Endothelial cell of hepatic sinusoid (primary cell): ENCODE results near the gene PXMP4.

ENCODE experiments used
- in situ Hi-C: cut with HindIII; loops from 2 replicates; pipeline ENCODE4 v1.10.0; 2017; ENCODE audit warnings: low sequenced_read_pairs

PXMP4 gene

DNA sequence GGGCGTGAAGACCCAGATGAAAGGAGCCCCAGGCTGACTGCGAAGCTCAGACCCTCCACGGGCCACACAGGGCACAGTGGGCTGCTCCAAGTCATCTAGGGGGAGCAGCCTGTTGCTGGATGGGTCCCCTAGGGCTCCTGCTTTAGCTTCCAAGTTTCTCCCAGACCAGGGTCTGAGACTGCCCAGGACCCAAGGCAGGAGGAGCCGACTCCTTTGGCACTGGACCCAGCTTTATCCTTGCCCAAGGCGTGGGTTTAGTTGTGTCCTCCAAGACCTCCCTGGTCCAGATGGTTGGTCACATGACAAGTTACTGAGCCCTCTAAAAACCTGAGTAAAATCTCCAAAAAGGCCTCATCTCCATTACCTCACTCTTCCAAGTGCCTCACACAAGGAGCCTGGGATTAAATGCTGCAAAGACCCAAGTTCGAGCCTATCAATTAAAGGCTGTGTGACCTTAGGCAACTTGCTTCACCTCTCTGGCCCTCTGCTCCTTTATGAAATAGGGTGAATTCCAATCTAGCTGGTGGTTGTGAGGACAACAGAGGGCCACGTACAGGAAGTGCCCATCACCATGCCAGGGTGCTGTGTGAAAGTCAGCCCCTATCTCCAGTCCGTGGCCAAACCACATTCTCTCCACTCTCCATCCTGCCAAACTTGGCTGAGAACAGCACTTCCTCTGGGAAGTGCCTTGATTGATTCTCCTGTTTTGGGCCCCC, 48.4 kb downstream of the PXMP4 start:
- in situ Hi-C loops = no loop called here

DNA sequence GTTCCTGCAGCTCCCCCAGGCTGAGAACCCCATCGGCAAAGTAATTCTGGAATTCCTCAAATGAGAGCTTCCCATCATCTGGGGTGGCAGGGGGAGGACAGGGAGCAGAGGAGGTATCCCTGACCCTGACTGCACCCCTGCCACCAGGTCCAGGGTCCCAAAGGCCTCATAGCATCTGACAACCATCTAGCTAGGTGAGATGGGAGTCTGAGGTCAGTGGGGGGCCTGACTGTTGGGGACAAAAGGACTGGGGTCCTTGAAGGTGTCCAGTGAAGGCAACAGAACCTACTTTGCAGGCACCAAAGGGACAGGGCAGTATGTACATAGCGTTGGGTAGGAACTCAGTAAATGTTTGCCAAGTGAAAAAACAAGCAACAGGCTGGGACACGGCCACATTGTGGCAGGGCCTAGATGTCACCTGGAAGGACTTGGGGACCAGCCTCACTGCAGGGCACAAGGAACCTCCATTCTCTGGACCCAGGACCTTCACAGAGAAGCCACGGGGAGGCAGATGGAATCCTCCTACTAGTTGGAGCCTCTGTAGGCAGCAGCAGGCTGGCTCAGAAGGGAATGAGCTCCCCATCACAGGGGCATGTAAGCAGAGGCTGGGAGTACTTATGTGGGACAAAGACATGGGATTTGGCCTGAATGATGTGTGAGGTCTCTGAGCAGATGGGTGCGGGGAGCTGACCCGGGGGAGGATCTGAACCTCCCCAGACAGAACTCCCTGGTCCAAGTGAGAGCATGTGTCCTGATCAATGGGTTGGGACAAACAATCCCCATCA, 49.2 kb downstream of the PXMP4 start:
- in situ Hi-C loops = no loop called here

DNA sequence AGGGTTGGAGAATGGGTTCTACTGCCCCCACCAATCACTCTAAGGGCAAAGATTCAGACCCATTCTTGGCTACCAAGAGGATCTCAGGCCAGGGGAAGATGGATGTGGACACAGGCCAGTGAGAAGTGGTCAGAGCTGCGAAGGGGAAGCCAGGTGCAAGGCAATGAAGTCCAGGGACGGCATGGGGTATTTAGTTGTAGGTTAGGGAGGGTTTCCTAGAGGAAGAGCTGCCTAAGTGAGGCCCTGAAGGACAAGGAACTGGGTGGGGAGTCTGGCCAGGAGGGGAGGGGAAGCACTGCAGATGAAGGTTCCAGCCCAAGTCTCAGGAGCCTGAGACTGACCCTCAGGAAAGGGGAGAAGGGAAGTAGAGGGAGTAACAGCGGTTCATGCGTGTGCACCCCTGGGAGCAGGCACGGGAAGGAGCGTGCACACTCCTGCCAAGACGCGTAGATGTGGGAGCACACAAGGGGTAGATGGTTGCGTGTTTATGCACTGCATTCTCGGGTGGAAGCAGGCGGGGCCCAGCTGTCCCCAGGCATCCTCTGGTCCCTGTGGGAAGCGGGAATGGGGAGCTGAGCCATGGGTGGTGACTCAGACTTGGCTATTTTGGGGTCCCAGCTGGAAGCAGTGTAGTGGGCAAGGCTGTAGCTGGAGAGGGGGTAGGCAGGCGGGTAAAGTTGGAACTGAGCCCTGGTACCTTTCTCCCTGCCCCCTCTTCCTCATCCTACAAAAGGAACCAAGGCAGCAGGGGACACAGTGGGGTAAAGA, 50.1 kb downstream of the PXMP4 start:
- in situ Hi-C loops = no loop called here

DNA sequence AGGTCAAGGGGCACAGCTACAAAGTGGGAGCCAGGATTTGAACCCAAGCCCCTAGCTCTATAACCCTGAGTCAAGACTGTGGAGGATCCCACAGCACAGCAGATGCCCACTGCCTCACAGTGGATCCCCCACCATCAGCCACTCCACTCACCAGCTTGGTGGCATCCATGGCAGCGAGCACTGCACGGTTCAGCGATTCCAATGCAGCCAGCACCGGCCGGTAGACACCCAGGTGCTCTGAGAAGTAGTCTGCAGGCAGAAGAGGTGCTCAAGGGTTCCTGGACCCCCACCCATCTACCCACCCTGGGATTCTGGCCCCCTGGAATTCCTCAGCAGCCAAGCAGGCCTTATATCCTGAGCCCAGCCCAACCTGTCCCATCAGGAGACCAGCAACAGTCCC, 50.9 kb downstream of the PXMP4 start:
- in situ Hi-C loops = no loop called here

DNA sequence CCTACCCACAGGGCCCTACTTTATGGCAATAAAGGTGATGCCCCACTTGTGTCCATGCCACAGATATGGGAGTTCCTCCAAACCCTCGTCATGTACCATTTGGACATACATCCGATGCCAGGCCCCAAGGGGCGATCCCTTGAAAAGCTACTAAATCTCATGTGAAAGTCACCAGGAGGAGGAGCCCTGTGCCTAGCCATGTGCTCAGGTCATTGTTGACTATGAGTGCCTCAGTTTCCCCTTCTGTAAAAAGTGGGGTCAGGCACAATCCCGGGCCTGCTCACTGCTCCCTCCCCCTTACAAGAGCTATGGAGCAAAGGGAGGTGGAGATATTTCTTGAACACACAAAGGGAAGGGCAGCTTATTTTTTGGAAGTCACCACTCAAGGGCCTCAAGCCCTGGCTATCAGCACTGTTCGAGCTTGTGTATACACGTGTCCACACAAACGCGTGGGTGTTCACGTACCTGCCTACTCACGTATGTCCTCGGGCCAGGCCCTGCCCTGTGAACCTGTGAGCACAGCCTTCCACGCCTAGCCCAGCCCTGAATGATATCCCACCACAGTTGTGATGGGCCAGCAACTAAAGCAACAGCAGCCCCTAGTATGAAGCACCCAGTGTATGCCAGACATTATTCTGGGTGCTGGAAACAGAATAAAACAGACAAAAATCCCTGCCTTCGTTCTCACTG, 51.5 kb downstream of the PXMP4 start:
- in situ Hi-C loops = no loop called here

DNA sequence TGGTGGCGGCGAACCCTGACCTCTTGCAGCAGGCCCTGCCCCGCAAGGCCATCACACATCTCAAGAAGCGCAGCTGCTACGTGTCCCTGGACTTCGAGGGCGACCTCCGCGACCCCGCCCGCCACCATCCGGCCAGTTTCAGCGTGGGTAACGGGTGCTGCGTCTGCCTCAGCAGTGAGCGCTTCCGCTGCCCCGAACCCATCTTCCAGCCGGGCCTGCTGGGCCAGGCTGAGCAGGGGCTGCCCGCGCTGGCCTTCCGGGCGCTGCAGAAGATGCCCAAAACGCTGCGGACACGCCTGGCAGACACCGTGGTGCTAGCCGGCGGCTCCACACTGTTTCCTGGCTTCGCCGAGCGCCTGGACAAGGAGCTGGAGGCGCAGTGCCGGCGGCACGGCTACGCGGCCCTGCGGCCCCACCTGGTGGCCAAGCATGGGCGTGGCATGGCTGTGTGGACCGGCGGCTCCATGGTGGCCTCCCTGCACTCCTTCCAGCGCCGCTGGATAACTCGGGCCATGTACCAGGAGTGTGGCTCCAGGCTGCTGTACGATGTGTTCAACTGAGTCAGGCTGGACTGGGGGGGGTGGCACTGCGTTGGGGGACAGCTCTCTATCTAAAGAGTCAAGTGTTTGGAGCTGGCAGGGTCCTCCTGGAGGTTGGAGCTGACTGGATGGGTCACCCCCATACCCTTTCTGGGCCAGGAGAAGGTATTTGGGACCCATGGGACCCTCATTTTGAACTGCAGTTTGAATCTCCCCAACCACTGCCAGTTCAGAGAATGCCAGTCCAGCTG, 52.2 kb downstream of the PXMP4 start:
- in situ Hi-C loops = no loop called here

DNA sequence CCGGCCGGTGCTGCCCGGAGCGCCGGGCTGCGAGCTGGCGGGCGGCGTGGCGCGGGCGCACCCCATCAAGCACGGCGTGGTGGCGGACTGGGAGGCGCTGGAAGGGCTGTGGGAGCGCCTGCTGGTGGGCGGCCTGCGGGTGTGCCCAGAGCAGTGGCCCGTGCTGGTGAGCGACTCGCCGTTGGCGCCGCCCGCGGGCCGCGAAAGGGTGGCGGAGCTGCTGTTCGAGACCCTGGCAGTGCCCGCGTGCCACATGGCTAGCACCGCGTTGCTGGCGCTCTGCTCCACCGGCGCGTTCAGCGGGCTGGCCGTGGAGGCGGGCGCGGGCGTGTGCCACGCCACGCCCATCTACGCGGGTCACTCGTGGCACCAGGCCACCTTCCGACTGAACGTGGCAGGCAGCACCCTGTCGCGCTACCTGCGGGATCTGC, 52.9 kb downstream of the PXMP4 start:
- in situ Hi-C loops = no loop called here

DNA sequence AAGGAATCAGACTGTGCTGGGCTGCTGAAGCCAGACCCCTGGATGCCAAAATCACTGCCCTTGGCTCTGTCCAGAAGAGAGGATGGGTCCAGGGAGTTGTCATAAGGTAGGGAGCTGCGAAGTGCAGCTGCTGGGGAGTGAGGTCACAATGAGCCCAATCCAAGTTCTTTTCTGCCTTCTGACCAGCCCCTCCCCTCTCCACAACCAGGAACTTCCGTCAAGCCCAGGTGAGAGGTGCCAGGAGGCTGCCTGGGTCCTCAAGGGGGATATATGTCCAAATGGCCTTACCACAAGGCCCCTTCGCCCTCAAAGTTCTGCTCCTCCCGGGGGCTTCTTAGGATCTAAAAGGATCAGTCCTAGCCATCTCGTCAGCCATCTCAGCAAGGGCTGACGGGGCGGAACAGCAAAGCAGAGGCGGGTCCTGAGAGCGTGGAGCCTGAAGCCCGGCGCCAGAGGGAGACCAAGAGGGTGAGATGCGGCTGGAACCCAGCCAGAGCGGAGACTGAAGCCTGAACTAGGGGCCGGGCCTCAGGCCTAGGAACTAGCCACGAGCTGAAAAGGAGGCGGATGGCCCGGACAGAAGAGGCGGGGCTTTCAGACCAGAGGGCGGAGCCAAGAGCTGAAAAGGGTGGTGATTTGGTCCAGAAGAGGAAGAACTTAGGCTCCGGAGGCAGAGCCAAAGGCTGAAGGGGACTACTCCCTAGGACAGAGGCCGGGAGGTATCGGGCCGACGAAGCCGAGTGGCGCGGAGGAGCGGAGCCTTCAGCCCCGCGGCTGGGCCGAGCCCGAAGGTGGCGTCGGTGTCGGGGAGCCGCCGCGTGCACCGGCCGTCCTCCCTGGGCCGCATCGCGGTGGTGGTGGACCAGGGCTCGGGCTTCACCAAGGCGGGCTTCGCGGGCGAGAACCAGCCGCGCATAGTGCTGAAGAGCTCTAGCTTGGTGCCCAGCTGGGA, 53.5 kb downstream of the PXMP4 start, which contains the start of gene ACTL10:
Gene ACTL10 (plus strand): TSS at position 651 of the 952 bp plus-strand sequence. CDS start 555 bp downstream, outside the sequence.
- in situ Hi-C loops = no loop called here

DNA sequence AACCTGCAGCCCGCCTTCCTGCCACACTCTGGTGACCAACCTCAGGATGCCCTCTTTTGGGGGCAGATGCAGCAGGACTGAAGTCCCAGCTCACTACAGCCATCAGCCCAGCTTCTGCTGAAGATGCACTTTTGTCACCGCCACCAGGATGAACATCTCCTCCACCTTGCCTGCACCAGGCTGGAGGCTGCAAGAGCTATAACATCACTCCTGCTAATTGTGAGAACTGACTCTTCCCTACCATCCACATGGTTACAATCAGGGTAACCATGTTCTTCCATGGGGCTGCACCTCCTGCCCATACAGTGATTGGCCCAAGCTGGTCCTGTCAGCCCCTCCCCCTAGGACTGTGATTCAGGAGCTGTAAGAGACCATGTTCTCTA, 55.4 kb downstream of the PXMP4 start:
- in situ Hi-C loops = no loop called here

DNA sequence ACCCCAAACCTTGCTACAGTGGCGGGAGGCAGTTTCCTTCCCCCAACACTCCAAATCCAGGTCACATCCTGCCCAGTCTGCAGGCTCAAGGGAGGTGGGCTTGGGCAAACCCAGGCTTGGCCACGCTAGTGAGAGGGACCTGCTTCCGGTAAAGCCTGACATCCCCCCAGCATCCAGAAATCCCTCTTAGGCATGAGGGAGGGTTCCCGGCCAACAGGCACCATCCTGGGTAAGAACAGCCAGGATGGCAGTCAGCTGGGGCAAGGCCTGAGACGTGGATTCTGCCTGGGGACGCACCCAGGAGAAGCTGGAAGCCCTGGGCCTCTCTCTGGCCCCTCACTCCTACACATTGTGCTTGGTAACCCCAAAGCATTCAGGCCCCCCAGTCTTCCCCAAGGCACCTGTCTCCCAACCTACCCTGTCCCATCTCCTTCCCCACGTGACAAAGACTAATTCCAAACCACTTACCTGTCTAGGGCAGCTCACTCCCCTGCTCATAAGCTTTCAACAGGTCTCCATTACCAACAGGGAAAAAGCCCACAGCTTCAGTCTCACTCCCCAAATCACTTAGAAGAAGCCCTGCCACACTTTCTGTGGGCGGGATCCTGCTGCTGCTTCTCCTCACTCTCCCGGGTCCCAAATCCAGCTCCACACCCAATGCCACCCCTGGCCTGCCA, 55.9 kb downstream of the PXMP4 start:
- in situ Hi-C loops = no loop called here

DNA sequence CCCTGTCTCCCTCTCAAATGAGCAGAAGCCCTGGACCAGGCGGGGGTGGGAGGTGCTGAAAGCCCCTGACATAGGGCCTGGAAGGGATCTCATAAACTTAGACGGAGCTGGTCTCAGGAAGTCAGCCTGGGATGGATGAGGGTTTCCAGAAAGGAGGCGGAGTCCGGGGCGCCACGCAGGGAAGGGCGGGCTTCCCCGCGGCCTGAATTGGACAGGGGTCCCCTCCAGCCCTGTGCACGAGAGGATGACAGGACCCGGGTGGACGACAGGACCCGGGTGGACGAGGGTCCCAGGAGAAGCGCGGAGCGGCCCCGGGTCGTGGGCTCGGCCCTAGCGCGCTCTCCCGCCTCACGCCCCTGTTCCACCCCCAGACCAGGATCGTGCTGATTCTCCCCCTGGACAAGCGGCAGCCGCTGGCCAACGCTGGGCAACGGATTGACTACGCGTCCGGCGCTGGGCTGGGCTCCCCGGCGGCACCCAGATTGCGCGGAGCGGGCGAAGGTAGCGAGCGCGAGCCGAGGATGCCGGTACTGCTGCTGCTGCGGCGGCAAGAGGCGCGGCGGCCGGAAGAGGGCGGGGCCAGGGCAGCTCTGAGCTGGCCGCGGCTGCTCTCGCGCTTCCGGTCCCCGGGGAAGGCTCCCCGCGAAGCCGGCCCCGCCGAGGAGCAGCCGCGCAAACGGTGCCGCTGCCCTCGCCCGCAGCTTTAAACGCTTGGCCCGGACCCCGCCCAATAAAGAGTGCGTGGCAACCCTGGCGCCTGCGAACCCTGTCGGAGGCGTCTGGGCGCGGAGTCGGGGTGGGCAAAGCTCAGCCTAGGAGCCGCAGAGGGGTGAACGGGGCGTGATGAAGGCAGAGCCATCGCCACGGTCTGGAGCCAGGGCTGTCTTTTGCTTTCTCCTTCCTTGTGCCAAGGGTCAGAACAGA, 56.7 kb downstream of the PXMP4 start:
- in situ Hi-C loops = no loop called here

DNA sequence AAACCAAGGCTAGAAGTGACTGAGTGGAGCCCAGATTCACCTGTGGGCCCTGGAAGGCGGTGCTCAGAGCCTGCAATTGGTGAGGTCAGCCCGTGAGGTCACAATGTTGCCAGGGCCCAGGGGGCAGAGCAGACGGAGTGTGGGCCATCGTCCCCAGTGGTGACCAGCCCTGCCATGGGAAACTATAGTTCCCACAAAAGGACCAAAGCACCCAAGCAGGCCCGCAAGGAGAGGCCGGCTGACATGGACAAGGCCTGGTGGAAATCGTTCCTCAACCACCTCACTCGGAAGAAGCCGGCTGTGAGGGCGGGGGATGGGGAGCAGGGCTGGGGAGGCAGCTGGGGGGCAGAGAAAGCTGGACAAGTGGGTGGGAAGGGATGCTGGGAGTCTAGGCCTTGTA, 57.9 kb downstream of the PXMP4 start, which contains the start of gene C20orf144:
Gene C20orf144 (plus strand): TSS at position 156 of the 400 bp plus-strand sequence. CDS start 19 bp downstream, at position 175.
- in situ Hi-C loops = no loop called here

DNA sequence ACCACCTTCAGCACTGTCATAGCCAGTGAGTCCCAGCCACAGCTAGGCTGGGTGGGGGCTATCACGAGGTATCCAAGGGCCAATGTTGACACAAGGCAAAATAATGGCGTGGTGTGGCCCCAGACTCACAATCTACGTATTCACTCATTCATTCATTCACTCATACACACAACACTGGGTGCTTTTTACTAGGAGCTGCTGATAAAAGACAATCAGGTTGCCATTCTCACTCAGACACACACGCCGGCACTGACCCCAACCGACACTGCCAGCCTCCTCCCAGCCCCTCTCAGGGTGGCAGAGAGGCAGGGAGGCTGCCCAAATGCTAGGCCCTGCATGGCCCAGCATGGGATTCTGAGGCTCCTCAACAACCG, 59.4 kb downstream of the PXMP4 start:
- in situ Hi-C loops = no loop called here

DNA sequence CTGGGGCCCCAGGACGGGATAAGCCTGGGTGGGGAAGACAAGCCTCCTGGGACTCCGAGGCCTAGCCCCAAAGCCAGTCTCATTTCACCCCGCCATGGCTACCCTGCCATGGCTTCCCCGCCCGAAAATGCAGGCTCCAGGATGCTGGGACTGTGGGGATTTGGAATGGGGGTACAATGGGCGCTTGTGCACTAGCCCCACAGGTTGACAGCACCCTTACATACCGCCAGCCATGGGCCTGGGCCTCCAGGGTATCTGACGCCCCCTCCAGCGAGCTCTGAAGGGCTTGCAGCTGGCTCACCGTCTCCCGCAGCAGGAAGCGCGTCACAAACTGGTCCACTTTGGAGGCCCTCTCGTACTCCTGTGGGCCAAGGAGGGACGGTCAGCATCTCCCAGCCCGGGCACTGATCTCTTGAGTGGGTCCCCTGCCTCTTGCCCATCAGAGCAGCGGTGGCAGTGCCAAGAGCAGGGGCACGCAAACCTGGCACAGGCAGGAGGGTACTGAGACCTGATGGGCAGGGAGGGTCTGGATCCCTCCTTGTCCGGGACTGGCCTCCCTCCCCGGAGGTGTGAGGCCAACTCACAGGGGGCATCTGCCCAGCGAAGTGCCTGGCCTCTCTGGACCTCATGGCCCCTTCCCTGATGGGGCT, 60.0 kb downstream of the PXMP4 start:
- in situ Hi-C loops = no loop called here

DNA sequence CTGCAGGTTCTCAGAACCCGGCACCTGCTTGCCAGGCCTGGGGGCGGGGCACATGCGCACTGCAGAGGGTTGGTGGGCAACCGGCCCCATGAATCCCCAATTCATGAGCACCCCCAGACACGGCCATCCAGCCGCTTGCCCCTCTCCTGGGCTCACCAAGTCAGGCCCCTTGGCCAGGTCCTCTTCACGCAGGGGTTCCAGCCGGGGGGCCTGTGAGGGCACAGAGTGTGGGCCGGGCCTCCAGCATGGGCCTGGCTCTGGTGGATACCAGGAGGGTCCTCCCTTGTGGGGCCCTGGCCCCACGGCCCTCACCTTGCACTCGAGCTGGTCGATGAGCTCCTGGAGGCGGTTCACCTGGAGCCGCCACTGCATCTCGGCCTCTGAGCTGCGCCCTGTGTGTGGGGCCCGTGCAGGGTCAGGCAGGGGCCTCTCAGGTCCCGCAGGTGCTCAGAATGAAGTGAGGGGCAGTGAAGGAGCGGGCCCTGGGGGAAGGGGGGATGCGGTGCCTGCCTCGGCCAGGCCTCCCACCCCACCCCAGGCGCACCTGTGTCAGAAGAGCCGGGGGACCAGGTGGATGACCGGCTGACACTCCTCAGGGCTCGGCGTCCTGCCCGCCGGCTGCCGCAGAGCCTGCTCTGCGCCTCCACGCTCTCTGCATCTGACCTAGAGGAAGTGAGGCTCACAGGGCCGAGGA, 60.6 kb downstream of the PXMP4 start:
- in situ Hi-C loops = no loop called here

DNA sequence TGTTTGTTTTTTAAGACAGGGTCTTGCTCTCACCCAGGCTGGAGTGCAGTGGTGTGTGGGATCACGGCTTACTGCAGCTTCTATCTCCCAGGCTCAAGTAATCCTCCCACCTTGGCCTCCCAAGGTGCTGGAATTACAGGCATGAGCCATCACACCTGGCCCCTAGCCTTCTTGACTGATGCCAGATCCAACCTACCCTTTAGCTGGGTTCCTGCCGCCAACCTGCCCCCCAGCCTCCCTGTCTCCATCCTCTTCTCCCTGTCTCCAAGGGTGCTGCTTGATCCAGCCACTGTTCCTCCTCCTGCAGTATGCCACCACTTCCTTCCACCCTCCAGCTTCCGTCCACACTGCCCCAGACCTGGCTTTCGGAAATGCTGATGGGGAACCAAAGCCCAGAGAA, 61.2 kb downstream of the PXMP4 start:
- in situ Hi-C loops = no loop called here
